Smooth muscle cell (in vitro differentiated cells): Measurements from ENCODE around the gene CAPN13. TPM values are rescaled to one million over a fixed set of nuclear protein-coding genes. Genes with fewer than 3 reads are reported as not detected.

Experiments used
- DNase-seq: peaks from one replicate; lab custom pipeline; 2025; ENCODE audit not compliant: unreplicated experiment; lab: John Stamatoyannopoulos, UW
- H2AFZ ChIP-seq: fragments of 200-600 bp; sonication (generic); 2 replicates; pipeline ENCODE4 v1.6.0; 2016; ENCODE audit warnings: antibody characterized with exemption, low read depth, mild to moderate bottlenecking
- H3F3A ChIP-seq: fragments of 200-600 bp; sonication (generic); 2 replicates; pipeline ENCODE4 v1.6.0; 2017; ENCODE audit warnings: antibody characterized with exemption, low read depth
- H3K27ac ChIP-seq: fragments of 200-600 bp; sonication (generic); 2 replicates; pipeline ENCODE4 v1.5.1; 2016; ENCODE audit warnings: low read depth, mild to moderate bottlenecking
- H3K27me3 ChIP-seq: fragments of 200-600 bp; sonication (generic); 2 replicates; pipeline ENCODE4 v1.6.1; 2016; ENCODE audit warnings: low read depth, mild to moderate bottlenecking
- H3K36me3 ChIP-seq: fragments of 200-600 bp; sonication (generic); 2 replicates; pipeline ENCODE4 v1.5.1; 2016; ENCODE audit warnings: low read depth
- H3K4me1 ChIP-seq: fragments of 200-600 bp; sonication (generic); 2 replicates; pipeline ENCODE4 v1.5.1; 2016; ENCODE audit warnings: low read depth
- H3K4me2 ChIP-seq: fragments of 200-600 bp; sonication (generic); 2 replicates; pipeline ENCODE4 v1.6.0; 2016; ENCODE audit warnings: mild to moderate bottlenecking
- H3K4me3 ChIP-seq: fragments of 200-600 bp; sonication (generic); 2 replicates; pipeline ENCODE4 v1.5.1; 2016; ENCODE audit warnings: mild to moderate bottlenecking
- H3K79me2 ChIP-seq: fragments of 200-600 bp; sonication (generic); 2 replicates; pipeline ENCODE4 v1.6.0; 2016; ENCODE audit warnings: low read depth, mild to moderate bottlenecking
- H3K9ac ChIP-seq: fragments of 200-600 bp; sonication (generic); 2 replicates; pipeline ENCODE4 v1.6.0; 2016; ENCODE audit warnings: low read depth
- H3K9me3 ChIP-seq: fragments of 200-600 bp; sonication (generic); replicated peaks from 2 replicates; pipeline ENCODE4 v1.5.1; 2016; ENCODE audit warnings: low read depth
- H4K20me1 ChIP-seq: fragments of 200-600 bp; sonication (generic); 2 replicates; pipeline ENCODE4 v1.6.0; 2016; ENCODE audit warnings: low read depth
- whole genome bisulfite sequencing: methylation state at CpG from one replicate; pipeline ENCODE4 v1.1.7; 2016; ENCODE audit warnings: low lambda C conversion rate; 5-methylcytosine and 5-hydroxymethylcytosine counted together
- polyA plus RNA-seq: library from polyadenylated mRNA; unstranded; fragments of >200 nt; fragmentation: Nextera tagmentation; extraction: Ambion mirVana; gene quantifications from 2 replicates; pipeline ENCODE4 v1.2.1, GENCODE V29; 2016
- total RNA-seq: library from RNA; depleted of rRNA; stranded (reverse); fragments of >200 nt; gene quantifications from 2 replicates; pipeline ENCODE4 v1.2.3, GENCODE V29; 2014
- TF ChIP-seq, protein P1 (sequence below): fragments of 200-600 bp; sonication (generic); IDR thresholded peaks from 2 replicates; pipeline ENCODE4 v1.5.1; 2017; ENCODE audit warnings: borderline replicate concordance, mild to moderate bottlenecking, antibody characterized with exemption; ENCODE audit not compliant: insufficient read depth, poor library complexity, severe bottlenecking

The CAPN13 gene
- total and polyA plus RNA-seq, 2 experiments from 2014 or later: 0.04 to 0.40 TPM

DNA sequence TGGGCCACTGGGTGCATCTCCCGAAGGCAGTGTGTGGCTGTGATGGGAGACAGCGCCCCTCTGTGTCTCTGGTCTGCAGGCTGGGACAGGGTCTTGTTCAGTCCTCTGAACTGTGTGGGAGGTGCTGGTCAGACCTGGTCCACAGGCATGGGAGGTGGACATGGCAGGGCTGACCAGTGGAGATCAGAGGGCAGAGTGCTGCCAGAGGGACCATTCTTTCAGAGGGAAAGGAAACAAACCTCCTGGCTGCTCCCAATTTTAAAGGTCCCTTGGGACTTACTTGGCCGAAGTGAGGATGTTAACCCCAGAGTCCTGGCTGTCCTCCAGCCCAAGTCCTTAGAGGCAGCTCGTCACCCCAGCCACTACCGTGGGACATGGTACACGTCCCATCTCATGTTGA, 4.0 kb downstream of the CAPN13 start:
- Histone ChIP-seq H3K36me3 (no peaks in the 10 kb centered on the region), H3K9ac (no peak overlapping the region), H3K27ac (no peak overlapping the region), H3K4me1 (no peaks in the 10 kb centered on the region), H4K20me1 (no peaks in the 10 kb centered on the region), H3F3A (no peaks in the 10 kb centered on the region), H3K27me3 (no peaks in the 10 kb centered on the region), H3K79me2 (no peaks in the 10 kb centered on the region), H3K9me3 (no peaks in the 10 kb centered on the region), H2AFZ (no peak overlapping the region), H3K4me2 (no peak overlapping the region), H3K4me3 (no peak overlapping the region)
- TF ChIP-seq, protein P1, sequence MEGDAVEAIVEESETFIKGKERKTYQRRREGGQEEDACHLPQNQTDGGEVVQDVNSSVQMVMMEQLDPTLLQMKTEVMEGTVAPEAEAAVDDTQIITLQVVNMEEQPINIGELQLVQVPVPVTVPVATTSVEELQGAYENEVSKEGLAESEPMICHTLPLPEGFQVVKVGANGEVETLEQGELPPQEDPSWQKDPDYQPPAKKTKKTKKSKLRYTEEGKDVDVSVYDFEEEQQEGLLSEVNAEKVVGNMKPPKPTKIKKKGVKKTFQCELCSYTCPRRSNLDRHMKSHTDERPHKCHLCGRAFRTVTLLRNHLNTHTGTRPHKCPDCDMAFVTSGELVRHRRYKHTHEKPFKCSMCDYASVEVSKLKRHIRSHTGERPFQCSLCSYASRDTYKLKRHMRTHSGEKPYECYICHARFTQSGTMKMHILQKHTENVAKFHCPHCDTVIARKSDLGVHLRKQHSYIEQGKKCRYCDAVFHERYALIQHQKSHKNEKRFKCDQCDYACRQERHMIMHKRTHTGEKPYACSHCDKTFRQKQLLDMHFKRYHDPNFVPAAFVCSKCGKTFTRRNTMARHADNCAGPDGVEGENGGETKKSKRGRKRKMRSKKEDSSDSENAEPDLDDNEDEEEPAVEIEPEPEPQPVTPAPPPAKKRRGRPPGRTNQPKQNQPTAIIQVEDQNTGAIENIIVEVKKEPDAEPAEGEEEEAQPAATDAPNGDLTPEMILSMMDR: no peak
- 87% methylated on average over 6 of the region's 6 CpGs for WGBS
- no peak for DNase-seq

DNA sequence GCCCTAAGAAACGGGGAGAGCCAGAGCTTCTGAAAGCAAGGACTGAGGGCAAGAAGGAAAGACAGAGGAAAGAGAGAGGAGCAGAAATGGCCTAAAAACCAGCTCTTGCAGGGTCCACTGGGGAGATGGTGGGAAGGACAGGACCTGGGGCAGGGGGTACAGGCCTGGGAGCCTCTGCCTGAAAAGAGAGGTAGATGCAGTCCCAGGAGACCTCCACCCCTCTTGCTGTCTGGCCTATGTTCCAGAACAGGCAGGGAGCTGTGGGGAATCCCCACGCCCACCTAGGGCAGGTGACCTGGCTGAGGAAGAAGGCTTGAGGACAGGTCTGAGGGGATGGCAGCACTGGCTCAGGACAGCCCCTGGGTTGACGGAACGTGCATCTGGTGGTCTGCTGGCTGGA, 4.6 kb downstream of the CAPN13 start:
- Histone ChIP-seq H3K79me2 (no peaks in the 10 kb centered on the region), H3K4me2 (no peak overlapping the region), H3K9ac (no peak overlapping the region), H3K4me1 (no peaks in the 10 kb centered on the region), H4K20me1 (no peaks in the 10 kb centered on the region), H3K9me3 (no peaks in the 10 kb centered on the region), H2AFZ (no peak overlapping the region), H3K4me3 (no peak overlapping the region), H3F3A (no peaks in the 10 kb centered on the region), H3K36me3 (no peaks in the 10 kb centered on the region), H3K27ac (no peak overlapping the region), H3K27me3 (no peaks in the 10 kb centered on the region)
- WGBS: 92% methylated on average over 4 of the region's 4 CpGs
- TF ChIP-seq, protein P1: no peak
- DNase-seq: no peak

DNA sequence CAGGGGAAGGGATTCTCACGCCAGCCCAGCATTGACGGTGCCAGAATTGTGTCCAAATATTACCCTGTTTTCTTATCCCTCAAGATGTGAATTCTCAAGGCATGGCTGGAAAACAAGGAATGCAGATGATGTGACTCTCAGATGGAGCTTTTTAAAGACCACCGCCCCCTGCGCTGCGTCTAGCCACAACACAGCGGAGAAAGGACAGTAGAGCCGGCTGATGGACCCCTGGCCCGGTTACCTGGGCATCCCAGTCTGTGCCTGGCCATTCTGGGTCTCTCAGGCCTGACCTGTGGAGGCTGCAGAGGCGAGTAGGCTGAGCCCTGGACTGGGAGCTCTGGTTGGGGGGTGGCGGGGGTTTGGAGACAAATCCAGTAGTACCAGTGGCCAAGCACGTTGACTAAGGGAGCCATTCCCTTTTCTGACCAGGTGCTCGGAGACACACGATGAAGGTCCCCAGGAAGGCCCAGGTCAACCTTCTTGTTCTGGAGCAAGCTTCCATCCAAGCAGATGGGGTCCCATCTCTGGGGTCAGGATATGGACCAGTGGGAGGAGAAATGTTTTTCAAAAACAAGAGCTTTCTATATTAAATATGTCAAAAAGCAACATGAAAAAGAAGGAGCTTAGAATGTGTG, 5.3 kb downstream of the CAPN13 start:
- Histone ChIP-seq H3K9me3 (no peaks in the 10 kb centered on the region), H3F3A (no peaks in the 10 kb centered on the region), H3K27me3 (no peaks in the 10 kb centered on the region), H4K20me1 (no peaks in the 10 kb centered on the region), H3K4me3 (no peak overlapping the region), H3K79me2 (no peaks in the 10 kb centered on the region), H3K4me2 (no peak overlapping the region), H3K4me1 (no peaks in the 10 kb centered on the region), H3K27ac (no peak overlapping the region), H3K36me3 (no peaks in the 10 kb centered on the region), H3K9ac (no peak overlapping the region), H2AFZ (no peak overlapping the region)
- WGBS: 96% methylated on average over 13 of the region's 13 CpGs
- TF ChIP-seq, protein P1: no peak
- no peak for DNase-seq

DNA sequence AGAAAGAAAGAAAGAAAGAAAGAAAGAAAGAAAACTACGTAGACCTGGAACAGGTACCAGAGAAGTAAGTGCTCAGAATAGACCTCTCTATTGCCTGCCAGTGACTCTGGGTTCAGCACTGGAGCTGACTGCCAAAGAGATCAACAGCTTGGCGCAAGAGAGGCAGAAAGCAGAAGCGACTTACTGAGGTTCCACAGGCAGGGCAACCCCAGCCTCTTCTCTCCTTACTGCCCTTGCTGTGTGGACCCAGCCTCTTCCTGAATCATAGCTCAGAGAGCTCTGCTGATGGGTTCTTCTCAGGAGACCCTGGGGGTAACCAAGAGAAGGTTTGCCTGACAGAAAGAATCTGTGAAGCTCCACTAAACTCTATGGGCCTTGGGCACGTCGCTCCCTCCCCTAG, 7.1 kb downstream of the CAPN13 start:
- no peak overlapping the region for H3K9ac ChIP-seq
- no peak overlapping the region for H3K27ac ChIP-seq
- H3K36me3 ChIP-seq: no peaks in the 10 kb centered on the region
- no peaks in the 10 kb centered on the region for H4K20me1 ChIP-seq
- no peaks in the 10 kb centered on the region for H3K4me1 ChIP-seq
- no peak overlapping the region for H3K4me2 ChIP-seq
- H3K9me3 ChIP-seq: no peaks in the 10 kb centered on the region
- H3K79me2 ChIP-seq: no peaks in the 10 kb centered on the region
- H3F3A ChIP-seq: no peaks in the 10 kb centered on the region
- H3K27me3 ChIP-seq: no peaks in the 10 kb centered on the region
- no peak for DNase-seq
- 94% methylated on average over 5 of the region's 5 CpGs for WGBS
- H3K4me3 ChIP-seq: no peak overlapping the region
- TF ChIP-seq, protein P1: no peak
- no peak overlapping the region for H2AFZ ChIP-seq
